ENCODE measurements around the gene ZFYVE16.

ZFYVE16 gene

DNA sequence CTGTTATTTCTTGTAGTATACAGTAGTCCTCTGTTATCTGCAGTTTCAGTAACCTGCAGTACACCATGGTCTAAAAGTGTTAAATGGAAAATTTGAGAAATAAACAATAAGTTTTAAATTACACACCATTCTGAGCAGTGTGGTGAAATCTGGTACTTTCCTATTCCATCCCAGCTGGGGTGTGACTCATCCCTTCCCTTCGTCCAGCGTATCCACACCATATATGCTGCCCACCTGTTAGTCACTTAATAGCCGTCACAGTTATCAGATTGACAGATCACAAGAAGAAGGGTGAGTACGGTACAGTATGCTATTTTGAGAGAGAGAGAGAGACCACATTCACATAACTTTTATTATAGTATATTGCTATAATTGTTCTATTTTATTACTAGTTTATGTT is 109.0 kb downstream of the ZFYVE16 start (continued):
- TF ChIP-seq ISL1 (CRISPR knock-in tag; IDR thresholded peaks at IDR 0.05) = no peak
- no peak for TF ChIP-seq TCF4 (CRISPR knock-in tag; IDR thresholded peaks at IDR 0.05; ENCODE audit: borderline replicate concordance)
- no peak for TF ChIP-seq ZNF70 (CRISPR knock-in tag; IDR thresholded peaks at IDR 0.05)
- TF ChIP-seq ZNF565 (CRISPR knock-in tag; conservative IDR thresholded peaks at IDR 0.05; ENCODE audit: low read depth) = no peak
- TF ChIP-seq PPARA (CRISPR knock-in tag; IDR thresholded peaks at IDR 0.05; ENCODE audit: borderline replicate concordance) = no peak
- TF ChIP-seq CREB5 (CRISPR knock-in tag; IDR thresholded peaks at IDR 0.05; ENCODE audit: low read depth) = no peak
